Measurements from ENCODE around the gene ZNF236. TPM values are rescaled to one million over a fixed set of nuclear protein-coding genes. Genes with fewer than 3 reads are reported as not detected.

ZNF236 gene
- polyA plus RNA-seq, 4 donors = 1.4 to 6.1 (median 2.3) TPM

DNA sequence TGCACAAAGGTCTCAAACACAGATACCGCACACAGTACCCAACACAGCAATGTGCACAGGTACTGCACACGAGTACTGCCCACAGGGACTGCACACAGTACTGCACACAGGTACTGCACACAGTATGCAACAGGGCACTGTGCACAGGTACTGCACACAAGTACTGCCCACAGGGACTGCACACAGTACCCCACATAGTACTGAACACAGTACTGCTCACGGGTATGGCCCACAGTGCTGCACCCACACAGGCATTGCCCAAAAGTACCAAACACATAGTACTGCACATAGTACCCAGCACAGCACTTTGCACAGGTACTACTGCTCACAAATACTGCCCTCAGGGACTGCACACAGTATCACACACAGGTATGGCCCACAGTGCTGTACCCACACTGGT, 73.1 kb downstream of the ZNF236 start:
- FAIRE-seq (no peak), DNase-seq (no peak)
- H3K27me3 ChIP-seq (ENCODE audit: control insufficient read depth in 3 of 3, insufficient read depth in 3 of 3, low read length in 3 of 3) = no peaks in the 10 kb centered on the region
- H3K4me3 ChIP-seq (ENCODE audit: low read depth in 1 of 3, low read length in 3 of 3) = no peak overlapping the region
- no peaks in the 10 kb centered on the region for H3K9me3 ChIP-seq (ENCODE audit: control insufficient read depth in 2 of 2, insufficient read depth in 1 of 2, low read depth in 1 of 2, low read length in 1 of 2)
- H3K36me3 ChIP-seq (ENCODE audit: control insufficient read depth in 3 of 3, insufficient read depth in 2 of 3, low read depth in 1 of 3, low read length in 3 of 3) = peaks cover 26 to 39% (median 28%) of the 10 kb centered on the region in 3 donors
- no peak overlapping the region for H3K27ac ChIP-seq (ENCODE audit: low read depth in 1 of 3, low read length in 2 of 3)
- 97 to 100% (median 99%) methylated on average over 3 of the region's 3 CpGs for WGBS, 3 donors
- no peaks in the 10 kb centered on the region for H3K4me1 ChIP-seq (ENCODE audit: control insufficient read depth in 3 of 3, insufficient read depth in 2 of 3, low read depth in 1 of 3, low read length in 2 of 3)

DNA sequence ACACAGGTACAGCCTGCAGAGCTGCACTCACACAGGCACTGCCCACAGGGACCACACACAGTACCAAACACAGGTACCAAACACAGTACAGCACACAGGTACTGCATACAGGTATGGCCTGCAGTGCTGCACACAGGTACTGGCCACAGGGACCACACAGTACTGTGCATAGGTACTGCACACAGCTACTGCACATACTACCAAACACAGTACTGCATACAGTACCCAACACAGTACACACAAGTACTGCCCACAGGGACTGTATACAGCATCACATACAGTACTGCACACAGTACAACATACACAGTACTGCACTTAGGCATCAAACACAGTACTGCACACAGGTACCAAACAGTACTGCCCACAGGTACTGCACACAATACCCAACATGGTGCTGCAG, 74.3 kb downstream of the ZNF236 start:
- Histone ChIP-seq H3K4me1 (ENCODE audit: control insufficient read depth in 3 of 3, insufficient read depth in 2 of 3, low read depth in 1 of 3, low read length in 2 of 3) (no peaks in the 10 kb centered on the region), H3K9me3 (ENCODE audit: control insufficient read depth in 2 of 2, insufficient read depth in 1 of 2, low read depth in 1 of 2, low read length in 1 of 2) (peaks cover 0 to 3% of the 10 kb centered on the region in 2 donors), H3K27ac (ENCODE audit: low read depth in 1 of 3, low read length in 2 of 3) (no peak overlapping the region), H3K4me3 (ENCODE audit: low read depth in 1 of 3, low read length in 3 of 3) (no peak overlapping the region), H3K36me3 (ENCODE audit: control insufficient read depth in 3 of 3, insufficient read depth in 2 of 3, low read depth in 1 of 3, low read length in 3 of 3) (peaks cover 26 to 41% (median 28%) of the 10 kb centered on the region in 3 donors), H3K27me3 (ENCODE audit: control insufficient read depth in 3 of 3, insufficient read depth in 3 of 3, low read length in 3 of 3) (no peaks in the 10 kb centered on the region)
- FAIRE-seq = no peak
- DNase-seq = no peak

DNA sequence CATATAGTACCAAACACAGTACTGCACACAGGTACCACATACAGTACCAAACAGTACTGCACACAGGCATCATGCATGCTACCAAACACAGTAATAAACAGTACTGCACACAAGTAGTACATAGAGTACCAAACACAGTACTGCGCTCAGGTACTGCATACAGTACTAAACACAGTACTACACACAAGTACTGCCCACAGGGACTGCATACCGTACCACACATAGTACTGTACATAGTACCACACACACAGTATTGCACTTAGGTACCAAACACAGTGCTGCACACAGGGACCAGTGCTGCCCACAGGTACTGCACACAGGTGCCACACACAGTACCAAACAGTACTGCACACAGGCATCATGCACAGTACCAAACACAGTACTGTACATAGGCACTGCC, 74.9 kb downstream of the ZNF236 start:
- WGBS, 3 donors = 99 to 100% (median 100%) methylated on average over 2 of the region's 2 CpGs

DNA sequence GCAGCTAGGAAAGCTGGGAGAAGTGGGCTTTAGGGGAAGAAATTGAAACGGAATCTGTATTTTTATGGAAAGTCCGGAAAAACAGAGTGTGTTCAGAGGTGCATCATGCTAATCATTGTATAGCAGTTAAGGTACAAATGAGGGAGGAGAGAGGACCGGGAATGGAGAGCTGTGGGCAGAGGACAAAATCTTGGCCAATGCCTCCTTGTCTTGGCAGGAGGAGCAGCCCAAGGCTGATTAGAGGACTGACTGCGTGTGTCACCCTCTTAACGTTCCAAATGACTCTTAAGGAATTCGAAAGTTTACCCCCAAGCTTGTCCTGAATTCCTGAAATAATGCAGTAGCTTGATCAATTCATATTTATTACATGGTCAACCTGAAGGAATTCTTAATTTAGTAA, 81.0 kb downstream of the ZNF236 start:
- Histone ChIP-seq H3K27ac (ENCODE audit: low read depth in 1 of 3, low read length in 2 of 3) (no peak overlapping the region), H3K36me3 (ENCODE audit: control insufficient read depth in 3 of 3, insufficient read depth in 2 of 3, low read depth in 1 of 3, low read length in 3 of 3) (peaks cover 6 to 34% (median 10%) of the 10 kb centered on the region in 3 donors), H3K4me1 (ENCODE audit: control insufficient read depth in 3 of 3, insufficient read depth in 2 of 3, low read depth in 1 of 3, low read length in 2 of 3) (no peaks in the 10 kb centered on the region), H3K4me3 (ENCODE audit: low read depth in 1 of 3, low read length in 3 of 3) (no peak overlapping the region), H3K27me3 (ENCODE audit: control insufficient read depth in 3 of 3, insufficient read depth in 3 of 3, low read length in 3 of 3) (no peaks in the 10 kb centered on the region), H3K9me3 (ENCODE audit: control insufficient read depth in 2 of 2, insufficient read depth in 1 of 2, low read depth in 1 of 2, low read length in 1 of 2) (peaks cover 0 to 3% of the 10 kb centered on the region in 2 donors)
- 88 to 93% (median 91%) methylated on average over 6 of the region's 6 CpGs for WGBS, 3 donors
- DNase-seq (no peak), FAIRE-seq (no peak)

More for the DNA sequence above, 74.9 kb downstream of the ZNF236 start:
- Histone ChIP-seq H3K4me3 (ENCODE audit: low read depth in 1 of 3, low read length in 3 of 3) (no peak overlapping the region), H3K4me1 (ENCODE audit: control insufficient read depth in 3 of 3, insufficient read depth in 2 of 3, low read depth in 1 of 3, low read length in 2 of 3) (no peaks in the 10 kb centered on the region), H3K27ac (ENCODE audit: low read depth in 1 of 3, low read length in 2 of 3) (no peak overlapping the region), H3K36me3 (ENCODE audit: control insufficient read depth in 3 of 3, insufficient read depth in 2 of 3, low read depth in 1 of 3, low read length in 3 of 3) (peaks cover 26 to 42% (median 28%) of the 10 kb centered on the region in 3 donors), H3K9me3 (ENCODE audit: control insufficient read depth in 2 of 2, insufficient read depth in 1 of 2, low read depth in 1 of 2, low read length in 1 of 2) (peaks cover 0 to 3% of the 10 kb centered on the region in 2 donors), H3K27me3 (ENCODE audit: control insufficient read depth in 3 of 3, insufficient read depth in 3 of 3, low read length in 3 of 3) (no peaks in the 10 kb centered on the region)
- FAIRE-seq (no peak), DNase-seq (no peak)

DNA sequence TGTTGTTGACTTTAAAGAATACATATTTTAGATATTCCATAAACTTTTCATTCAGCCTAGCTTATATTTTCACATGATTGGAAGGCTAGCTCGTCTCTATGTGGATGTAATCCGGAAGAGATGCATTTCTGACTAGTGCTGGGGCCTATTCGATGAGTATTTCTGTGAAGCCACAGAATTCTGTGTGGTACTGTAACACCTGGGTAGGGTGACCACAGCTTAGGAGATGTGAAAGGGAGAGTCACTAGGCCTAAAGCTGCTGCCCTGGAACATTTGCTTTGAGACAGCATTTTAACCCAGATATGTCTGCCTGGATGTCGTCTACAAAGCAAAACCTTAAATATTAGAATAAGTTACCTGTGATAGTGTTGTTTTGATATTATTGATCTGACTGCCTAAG, 83.5 kb downstream of the ZNF236 start:
- FAIRE-seq (no peak), DNase-seq (no peak)
- Histone ChIP-seq H3K9me3 (ENCODE audit: control insufficient read depth in 2 of 2, insufficient read depth in 1 of 2, low read depth in 1 of 2, low read length in 1 of 2) (peaks cover 0 to 2% of the 10 kb centered on the region in 2 donors), H3K27ac (ENCODE audit: low read depth in 1 of 3, low read length in 2 of 3) (no peak overlapping the region), H3K27me3 (ENCODE audit: control insufficient read depth in 3 of 3, insufficient read depth in 3 of 3, low read length in 3 of 3) (no peaks in the 10 kb centered on the region), H3K4me3 (ENCODE audit: low read depth in 1 of 3, low read length in 3 of 3) (no peak overlapping the region), H3K4me1 (ENCODE audit: control insufficient read depth in 3 of 3, insufficient read depth in 2 of 3, low read depth in 1 of 3, low read length in 2 of 3) (no peaks in the 10 kb centered on the region), H3K36me3 (ENCODE audit: control insufficient read depth in 3 of 3, insufficient read depth in 2 of 3, low read depth in 1 of 3, low read length in 3 of 3) (peaks cover 9 to 42% (median 16%) of the 10 kb centered on the region in 3 donors)
- 88 to 92% (median 90%) methylated on average over 4 of the region's 4 CpGs for WGBS, 3 donors

DNA sequence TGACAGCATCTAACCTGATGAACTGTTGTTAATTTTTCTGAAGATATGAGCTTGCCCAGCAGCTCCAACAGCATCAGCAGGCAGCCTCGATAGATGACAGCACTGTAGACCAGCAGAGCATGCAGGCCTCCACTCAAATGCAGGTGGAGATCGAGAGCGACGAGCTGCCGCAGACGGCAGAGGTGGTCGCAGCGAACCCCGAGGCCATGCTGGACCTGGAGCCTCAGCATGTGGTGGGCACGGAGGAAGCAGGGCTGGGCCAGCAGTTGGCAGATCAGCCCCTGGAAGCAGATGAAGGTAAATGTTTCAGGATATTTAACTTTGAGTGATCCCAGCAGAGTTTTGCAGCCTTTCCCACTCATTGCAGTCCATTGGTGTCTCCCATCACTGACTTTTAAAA, 85.9 kb downstream of the ZNF236 start:
- WGBS, 3 donors = 96 to 97% (median 97%) methylated on average over 10 of the region's 10 CpGs
- Histone ChIP-seq H3K36me3 (ENCODE audit: control insufficient read depth in 3 of 3, insufficient read depth in 2 of 3, low read depth in 1 of 3, low read length in 3 of 3) (peaks cover 18 to 41% (median 19%) of the 10 kb centered on the region in 3 donors), H3K27ac (ENCODE audit: low read depth in 1 of 3, low read length in 2 of 3) (no peak overlapping the region), H3K4me1 (ENCODE audit: control insufficient read depth in 3 of 3, insufficient read depth in 2 of 3, low read depth in 1 of 3, low read length in 2 of 3) (no peaks in the 10 kb centered on the region), H3K9me3 (ENCODE audit: control insufficient read depth in 2 of 2, insufficient read depth in 1 of 2, low read depth in 1 of 2, low read length in 1 of 2) (no peaks in the 10 kb centered on the region), H3K27me3 (ENCODE audit: control insufficient read depth in 3 of 3, insufficient read depth in 3 of 3, low read length in 3 of 3) (no peaks in the 10 kb centered on the region), H3K4me3 (ENCODE audit: low read depth in 1 of 3, low read length in 3 of 3) (no peak overlapping the region)
- no peak for FAIRE-seq
- no peak for DNase-seq

DNA sequence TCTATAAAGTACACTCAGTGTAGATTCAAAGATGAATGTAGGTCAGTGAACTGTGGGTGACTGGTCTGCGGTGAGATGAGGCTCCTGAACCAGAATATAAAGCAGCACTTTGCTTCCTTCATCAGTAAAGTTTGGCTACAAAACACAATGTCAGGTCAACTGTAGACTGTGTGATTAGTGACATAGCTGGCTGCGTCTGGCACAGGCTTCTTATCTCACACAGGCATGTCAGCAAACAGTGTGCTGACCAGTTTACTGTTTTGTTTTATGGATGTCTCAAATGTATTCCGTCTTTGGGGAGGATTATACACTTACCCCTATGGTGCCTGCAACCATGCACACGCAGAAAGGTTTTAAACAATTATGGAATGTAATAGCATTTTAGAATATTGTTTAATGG, 87.1 kb downstream of the ZNF236 start:
- H3K27ac ChIP-seq (ENCODE audit: low read depth in 1 of 3, low read length in 2 of 3) = no peak overlapping the region
- no peak for FAIRE-seq
- H3K9me3 ChIP-seq (ENCODE audit: control insufficient read depth in 2 of 2, insufficient read depth in 1 of 2, low read depth in 1 of 2, low read length in 1 of 2) = no peaks in the 10 kb centered on the region
- no peak overlapping the region for H3K4me3 ChIP-seq (ENCODE audit: low read depth in 1 of 3, low read length in 3 of 3)
- H3K36me3 ChIP-seq (ENCODE audit: control insufficient read depth in 3 of 3, insufficient read depth in 2 of 3, low read depth in 1 of 3, low read length in 3 of 3) = peaks cover 18 to 43% (median 19%) of the 10 kb centered on the region in 3 donors
- DNase-seq = no peak
- H3K4me1 ChIP-seq (ENCODE audit: control insufficient read depth in 3 of 3, insufficient read depth in 2 of 3, low read depth in 1 of 3, low read length in 2 of 3) = no peaks in the 10 kb centered on the region
- H3K27me3 ChIP-seq (ENCODE audit: control insufficient read depth in 3 of 3, insufficient read depth in 3 of 3, low read length in 3 of 3) = no peaks in the 10 kb centered on the region
- WGBS, 3 donors = 87 to 91% (median 88%) methylated on average over 4 of the region's 4 CpGs

DNA sequence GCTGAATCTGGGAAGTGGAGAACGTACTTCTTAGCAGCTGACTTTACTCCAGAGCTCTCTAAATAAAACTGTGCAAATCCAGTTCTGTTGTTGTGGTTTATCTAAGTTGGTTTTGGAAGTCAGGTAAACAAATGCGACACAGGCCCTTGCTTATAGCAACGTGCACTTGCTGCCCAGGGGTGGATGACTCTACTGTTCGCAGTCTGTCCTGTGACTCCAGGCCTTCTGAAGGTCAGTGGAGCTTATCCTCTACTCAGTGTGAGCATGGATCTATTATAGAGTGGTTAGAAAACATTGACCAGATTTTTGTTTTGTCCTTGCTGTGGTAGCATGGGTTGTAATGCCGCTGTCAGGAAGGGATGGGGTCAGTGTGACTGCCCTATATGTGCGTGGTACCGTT, 89.1 kb downstream of the ZNF236 start:
- H3K27ac ChIP-seq (ENCODE audit: low read depth in 1 of 3, low read length in 2 of 3) = no peak overlapping the region

DNA sequence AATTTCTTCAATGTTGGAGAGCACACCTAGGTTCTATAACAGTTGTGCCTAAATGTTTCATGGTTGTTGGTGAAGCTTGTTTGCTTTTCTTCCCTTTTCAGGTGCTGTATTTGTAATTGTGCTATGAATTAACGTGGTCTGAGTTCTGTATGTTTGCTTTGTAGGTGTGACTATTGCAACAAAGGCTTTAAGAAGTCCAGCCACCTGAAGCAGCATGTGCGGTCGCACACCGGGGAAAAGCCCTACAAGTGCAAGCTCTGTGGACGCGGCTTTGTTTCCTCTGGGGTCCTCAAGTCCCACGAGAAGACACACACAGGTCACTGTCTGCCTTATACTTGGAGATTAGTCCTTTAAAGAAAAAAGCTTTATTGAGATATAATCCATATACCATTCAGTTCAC, 91.2 kb downstream of the ZNF236 start:
- DNase-seq = peak in 1 of 2 donors; percentile 6

More for the DNA sequence above, 89.1 kb downstream of the ZNF236 start:
- H3K4me3 ChIP-seq (ENCODE audit: low read depth in 1 of 3, low read length in 3 of 3) = no peak overlapping the region
- H3K36me3 ChIP-seq (ENCODE audit: control insufficient read depth in 3 of 3, insufficient read depth in 2 of 3, low read depth in 1 of 3, low read length in 3 of 3) = peaks cover 17 to 38% (median 18%) of the 10 kb centered on the region in 3 donors
- 90 to 92% (median 91%) methylated on average over 7 of the region's 7 CpGs for WGBS, 3 donors
- DNase-seq (no peak), FAIRE-seq (no peak)
- H3K9me3 ChIP-seq (ENCODE audit: control insufficient read depth in 2 of 2, insufficient read depth in 1 of 2, low read depth in 1 of 2, low read length in 1 of 2) = no peaks in the 10 kb centered on the region
- no peaks in the 10 kb centered on the region for H3K4me1 ChIP-seq (ENCODE audit: control insufficient read depth in 3 of 3, insufficient read depth in 2 of 3, low read depth in 1 of 3, low read length in 2 of 3)
- no peaks in the 10 kb centered on the region for H3K27me3 ChIP-seq (ENCODE audit: control insufficient read depth in 3 of 3, insufficient read depth in 3 of 3, low read length in 3 of 3)

More for the DNA sequence above, 91.2 kb downstream of the ZNF236 start:
- WGBS, 3 donors = 81 to 91% (median 82%) methylated on average over 7 of the region's 7 CpGs
- H3K4me3 ChIP-seq (ENCODE audit: low read depth in 1 of 3, low read length in 3 of 3) = no peak overlapping the region
- FAIRE-seq = no peak
- no peak overlapping the region for H3K27ac ChIP-seq (ENCODE audit: low read depth in 1 of 3, low read length in 2 of 3)
- H3K27me3 ChIP-seq (ENCODE audit: control insufficient read depth in 3 of 3, insufficient read depth in 3 of 3, low read length in 3 of 3) = no peaks in the 10 kb centered on the region
- peaks cover 15 to 37% (median 18%) of the 10 kb centered on the region in 3 donors for H3K36me3 ChIP-seq (ENCODE audit: control insufficient read depth in 3 of 3, insufficient read depth in 2 of 3, low read depth in 1 of 3, low read length in 3 of 3)
- H3K9me3 ChIP-seq (ENCODE audit: control insufficient read depth in 2 of 2, insufficient read depth in 1 of 2, low read depth in 1 of 2, low read length in 1 of 2) = no peaks in the 10 kb centered on the region
- no peaks in the 10 kb centered on the region for H3K4me1 ChIP-seq (ENCODE audit: control insufficient read depth in 3 of 3, insufficient read depth in 2 of 3, low read depth in 1 of 3, low read length in 2 of 3)

All from small intestine (tissue), 7 donors.